Neural cell (in vitro differentiated cells): ENCODE data around the gene MAN2B1.

Experiments used
- EP300 ChIP-seq: fragments of 450-650 bp; conservative IDR thresholded peaks from 2 replicates; pipeline ENCODE4 v1.6.1; 2014; ENCODE audit warnings: antibody characterized with exemption, mild to moderate bottlenecking, moderate library complexity; ENCODE audit not compliant: poor library complexity, severe bottlenecking
- POLR2AphosphoS5 ChIP-seq: IDR thresholded peaks from 2 replicates; pipeline ENCODE4 v1.6.1; 2012
- RAD21 ChIP-seq: fragments of 450-650 bp; conservative IDR thresholded peaks from 2 replicates; pipeline ENCODE4 v1.6.1; 2014; ENCODE audit warnings: antibody characterized with exemption, mild to moderate bottlenecking, moderate library complexity
- SMC3 ChIP-seq: fragments of 450-650 bp; conservative IDR thresholded peaks from 2 replicates; pipeline ENCODE4 v1.6.1; 2014; ENCODE audit warnings: antibody characterized with exemption, mild to moderate bottlenecking, moderate library complexity; ENCODE audit not compliant: poor library complexity
- TAF1 ChIP-seq: IDR thresholded peaks from 2 replicates; pipeline ENCODE4 v1.6.1; 2012; ENCODE audit warnings: low read depth
- TF ChIP-seq, protein P1 (sequence below): fragments of 450-650 bp; IDR thresholded peaks from 2 replicates; pipeline ENCODE4 v1.5.1; 2014; ENCODE audit warnings: antibody characterized with exemption, mild to moderate bottlenecking, moderate library complexity; ENCODE audit not compliant: poor library complexity, severe bottlenecking

GRCh38 chr19:12667731-12668302 lies 1.3 kb upstream of the MAN2B1 start:
- TF ChIP-seq, protein P1, sequence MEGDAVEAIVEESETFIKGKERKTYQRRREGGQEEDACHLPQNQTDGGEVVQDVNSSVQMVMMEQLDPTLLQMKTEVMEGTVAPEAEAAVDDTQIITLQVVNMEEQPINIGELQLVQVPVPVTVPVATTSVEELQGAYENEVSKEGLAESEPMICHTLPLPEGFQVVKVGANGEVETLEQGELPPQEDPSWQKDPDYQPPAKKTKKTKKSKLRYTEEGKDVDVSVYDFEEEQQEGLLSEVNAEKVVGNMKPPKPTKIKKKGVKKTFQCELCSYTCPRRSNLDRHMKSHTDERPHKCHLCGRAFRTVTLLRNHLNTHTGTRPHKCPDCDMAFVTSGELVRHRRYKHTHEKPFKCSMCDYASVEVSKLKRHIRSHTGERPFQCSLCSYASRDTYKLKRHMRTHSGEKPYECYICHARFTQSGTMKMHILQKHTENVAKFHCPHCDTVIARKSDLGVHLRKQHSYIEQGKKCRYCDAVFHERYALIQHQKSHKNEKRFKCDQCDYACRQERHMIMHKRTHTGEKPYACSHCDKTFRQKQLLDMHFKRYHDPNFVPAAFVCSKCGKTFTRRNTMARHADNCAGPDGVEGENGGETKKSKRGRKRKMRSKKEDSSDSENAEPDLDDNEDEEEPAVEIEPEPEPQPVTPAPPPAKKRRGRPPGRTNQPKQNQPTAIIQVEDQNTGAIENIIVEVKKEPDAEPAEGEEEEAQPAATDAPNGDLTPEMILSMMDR, result no peak
- TF ChIP-seq POLR2AphosphoS5, result no peak
- TF ChIP-seq TAF1, result no peak
- no peak for TF ChIP-seq SMC3
- TF ChIP-seq EP300, result no peak
- no peak for TF ChIP-seq RAD21
